Hepatocyte (in vitro differentiated cells): ENCODE measurements around the gene ZFTA. TPM values are rescaled to one million over a fixed set of nuclear protein-coding genes. Genes with fewer than 3 reads are reported as not detected.
A peak's percentile ranks its signal among the peaks of the same experiment; 100 is the strongest.

Source experiments
- DNase-seq: peaks from one replicate; pipeline ENCODE4 v3.0.0-alpha.2; 2016; ENCODE audit warnings: low spot score
- H2AFZ ChIP-seq: fragments of 200-600 bp; sonication (generic); 2 replicates; pipeline ENCODE4 v1.6.0; 2016; ENCODE audit warnings: antibody characterized with exemption, mild to moderate bottlenecking
- H3K27ac ChIP-seq: fragments of 200-600 bp; sonication (generic); 2 replicates; pipeline ENCODE4 v1.5.1; 2016; ENCODE audit warnings: mild to moderate bottlenecking
- H3K27me3 ChIP-seq: fragments of 200-600 bp; sonication (generic); 2 replicates; pipeline ENCODE4 v1.6.1; 2016
- H3K36me3 ChIP-seq: fragments of 200-600 bp; sonication (generic); replicated peaks from 2 replicates; pipeline ENCODE4 v1.5.1; 2016; ENCODE audit warnings: low read depth; ENCODE audit not compliant: insufficient read depth
- H3K4me1 ChIP-seq: fragments of 200-600 bp; sonication (generic); 2 replicates; pipeline ENCODE4 v1.5.1; 2016; ENCODE audit warnings: mild to moderate bottlenecking, moderate library complexity; ENCODE audit not compliant: insufficient read depth
- H3K4me2 ChIP-seq: fragments of 200-600 bp; sonication (generic); 2 replicates; pipeline ENCODE4 v1.6.0; 2016
- H3K4me3 ChIP-seq: fragments of 200-600 bp; sonication (generic); 2 replicates; pipeline ENCODE4 v1.5.1; 2016; ENCODE audit warnings: mild to moderate bottlenecking
- H3K79me2 ChIP-seq: fragments of 200-600 bp; sonication (generic); 2 replicates; pipeline ENCODE4 v1.6.0; 2017; ENCODE audit warnings: mild to moderate bottlenecking
- H3K9me2 ChIP-seq: fragments of 200-600 bp; sonication (generic); replicated peaks from 2 replicates; pipeline ENCODE4 v1.6.0; 2017; ENCODE audit warnings: mild to moderate bottlenecking; ENCODE audit not compliant: insufficient read depth
- H3K9me3 ChIP-seq: fragments of 200-600 bp; sonication (generic); 2 replicates; pipeline ENCODE4 v1.5.1; 2016; ENCODE audit warnings: low read depth, mild to moderate bottlenecking
- H4K20me1 ChIP-seq: fragments of 200-600 bp; sonication (generic); 2 replicates; pipeline ENCODE4 v1.6.0; 2016; ENCODE audit warnings: mild to moderate bottlenecking; ENCODE audit not compliant: insufficient read depth, poor library complexity, severe bottlenecking
- EZH2 ChIP-seq: fragments of 200-600 bp; sonication (generic); IDR thresholded peaks from 2 replicates; pipeline ENCODE4 v1.6.1; 2016; ENCODE audit warnings: antibody characterized with exemption, mild to moderate bottlenecking, borderline replicate concordance
- EZH2phosphoT487 ChIP-seq: fragments of 200-600 bp; sonication (generic); IDR thresholded peaks from one replicate; pipeline ENCODE4 v1.6.1; 2018; ENCODE audit warnings: antibody characterized with exemption, mild to moderate bottlenecking, low read depth, moderate library complexity; ENCODE audit not compliant: unreplicated experiment, severe bottlenecking
- WGBS: methylation state at CpG from one replicate; pipeline ENCODE4 v1.1.6; 2016; ENCODE audit warnings: low lambda C conversion rate; ENCODE audit errors: missing lambda C conversion rate; 5-methylcytosine and 5-hydroxymethylcytosine counted together
- polyA plus RNA-seq: library from polyadenylated mRNA; unstranded; fragments of >200 nt; fragmentation: Nextera tagmentation; extraction: Ambion mirVana; gene quantifications from 2 replicates; pipeline ENCODE4 v1.2.1, GENCODE V29; 2016
- total RNA-seq: library from RNA; depleted of rRNA; stranded (reverse); fragments of >200 nt; gene quantifications from 2 replicates; pipeline ENCODE4 v1.2.3, GENCODE V29; 2014
- TF ChIP-seq, protein P1 (sequence below): fragments of 200-600 bp; sonication (generic); IDR thresholded peaks from 2 replicates; pipeline ENCODE4 v1.5.1; 2016; ENCODE audit warnings: antibody characterized with exemption, mild to moderate bottlenecking; ENCODE audit not compliant: poor library complexity

Gene ZFTA
- total and polyA plus RNA-seq, 2 experiments from 2014 or later: 14.7 to 44.1 TPM

DNA sequence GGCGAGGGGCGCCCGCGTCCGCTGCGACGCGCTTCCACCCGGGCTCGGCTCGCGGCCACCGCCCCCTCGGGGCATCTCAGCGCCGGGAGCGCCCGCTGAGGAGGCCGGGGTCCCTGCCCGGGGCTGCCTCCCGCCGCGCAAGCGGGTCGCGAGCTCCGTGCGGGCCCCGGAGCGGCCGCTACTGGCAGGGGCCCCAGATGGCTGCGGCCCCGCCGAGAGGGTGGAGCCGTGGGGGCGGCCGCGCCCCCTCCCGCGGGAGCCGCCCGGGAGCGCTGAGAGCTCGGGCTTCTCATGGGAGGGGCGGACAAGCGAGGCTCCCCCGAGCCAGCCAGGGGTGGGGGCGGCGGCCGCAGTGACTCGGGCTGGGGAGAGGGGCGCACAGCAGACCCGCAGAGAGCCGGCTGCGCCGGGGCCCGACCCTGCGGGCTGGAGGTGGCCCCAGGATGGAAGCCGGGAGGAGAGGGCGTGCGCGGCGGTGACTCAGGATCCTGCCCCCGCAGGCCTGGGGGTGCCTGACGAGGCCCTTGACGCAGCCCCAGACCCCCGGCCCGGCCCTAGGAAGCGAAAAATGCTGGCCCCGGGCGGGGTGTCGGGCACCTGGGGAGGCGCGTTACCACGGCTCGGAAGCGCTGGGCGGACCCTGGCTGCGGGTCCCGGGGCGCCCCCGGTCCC lies 603 bp upstream of the ZFTA start:
- peak overlapping the region; percentile 86 for H2AFZ ChIP-seq
- no peaks in the 10 kb centered on the region for H3K9me2 ChIP-seq
- no peaks in the 10 kb centered on the region for H3K9me3 ChIP-seq
- peak overlapping the region; percentile 99 for H3K4me3 ChIP-seq
- H3K36me3 ChIP-seq: no peaks in the 10 kb centered on the region
- peak overlapping the region; percentile 86 for H3K27ac ChIP-seq
- peaks cover 41% of the 10 kb centered on the region for H3K4me1 ChIP-seq
- H3K79me2 ChIP-seq: peaks cover 44% of the 10 kb centered on the region
- peaks cover 35% of the 10 kb centered on the region for H4K20me1 ChIP-seq
- H3K27me3 ChIP-seq: peaks cover 2% of the 10 kb centered on the region
- peak; percentile 68 for DNase-seq
- under 1% methylated on average over 38 of the region's 82 CpGs for WGBS
- H3K4me2 ChIP-seq: peak overlapping the region; percentile 100
- no peak for TF ChIP-seq EZH2phosphoT487
- TF ChIP-seq, protein P1, sequence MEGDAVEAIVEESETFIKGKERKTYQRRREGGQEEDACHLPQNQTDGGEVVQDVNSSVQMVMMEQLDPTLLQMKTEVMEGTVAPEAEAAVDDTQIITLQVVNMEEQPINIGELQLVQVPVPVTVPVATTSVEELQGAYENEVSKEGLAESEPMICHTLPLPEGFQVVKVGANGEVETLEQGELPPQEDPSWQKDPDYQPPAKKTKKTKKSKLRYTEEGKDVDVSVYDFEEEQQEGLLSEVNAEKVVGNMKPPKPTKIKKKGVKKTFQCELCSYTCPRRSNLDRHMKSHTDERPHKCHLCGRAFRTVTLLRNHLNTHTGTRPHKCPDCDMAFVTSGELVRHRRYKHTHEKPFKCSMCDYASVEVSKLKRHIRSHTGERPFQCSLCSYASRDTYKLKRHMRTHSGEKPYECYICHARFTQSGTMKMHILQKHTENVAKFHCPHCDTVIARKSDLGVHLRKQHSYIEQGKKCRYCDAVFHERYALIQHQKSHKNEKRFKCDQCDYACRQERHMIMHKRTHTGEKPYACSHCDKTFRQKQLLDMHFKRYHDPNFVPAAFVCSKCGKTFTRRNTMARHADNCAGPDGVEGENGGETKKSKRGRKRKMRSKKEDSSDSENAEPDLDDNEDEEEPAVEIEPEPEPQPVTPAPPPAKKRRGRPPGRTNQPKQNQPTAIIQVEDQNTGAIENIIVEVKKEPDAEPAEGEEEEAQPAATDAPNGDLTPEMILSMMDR: no peak
- TF ChIP-seq EZH2: no peak

- Histone ChIP-seq H3K4me2 (peak overlapping the region; percentile 80), H3K9me2 (no peaks in the 10 kb centered on the region), H2AFZ (no peak overlapping the region), H3K4me3 (peak overlapping the region; percentile 99), H3K9me3 (no peaks in the 10 kb centered on the region), H4K20me1 (peaks cover 48% of the 10 kb centered on the region), H3K27me3 (peaks cover 2% of the 10 kb centered on the region), H3K27ac (peak overlapping the region; percentile 93), H3K4me1 (peaks cover 55% of the 10 kb centered on the region), H3K36me3 (no peaks in the 10 kb centered on the region), H3K79me2 (peaks cover 57% of the 10 kb centered on the region)
- TF ChIP-seq EZH2: no peak
- no peak for TF ChIP-seq EZH2phosphoT487
- TF ChIP-seq, protein P1: no peak
- DNase-seq: peak; percentile 78
- 2% methylated on average over 32 of the region's 34 CpGs for WGBS
These were observed 874 bp downstream of the ZFTA start for GRCh38 chr11:63767565-63768236.

- Histone ChIP-seq H3K4me1 (peaks cover 60% of the 10 kb centered on the region), H4K20me1 (peaks cover 52% of the 10 kb centered on the region), H3K79me2 (peaks cover 57% of the 10 kb centered on the region), H3K36me3 (no peaks in the 10 kb centered on the region), H3K9me2 (no peaks in the 10 kb centered on the region), H3K9me3 (no peaks in the 10 kb centered on the region), H3K4me2 (peak overlapping the region; percentile 80), H2AFZ (no peak overlapping the region), H3K27ac (peak overlapping the region; percentile 93), H3K4me3 (peak overlapping the region; percentile 99), H3K27me3 (peaks cover 2% of the 10 kb centered on the region)
- TF ChIP-seq EZH2phosphoT487: no peak
- no peak for TF ChIP-seq EZH2
- TF ChIP-seq, protein P1: no peak
- 21% methylated on average over 4 of the region's 4 CpGs for WGBS
- no peak for DNase-seq
These were observed 1.4 kb downstream of the ZFTA start for GRCh38 chr11:63767267-63767564.
